ENCODE measurements around the gene LRRC47.

The LRRC47 gene

DNA sequence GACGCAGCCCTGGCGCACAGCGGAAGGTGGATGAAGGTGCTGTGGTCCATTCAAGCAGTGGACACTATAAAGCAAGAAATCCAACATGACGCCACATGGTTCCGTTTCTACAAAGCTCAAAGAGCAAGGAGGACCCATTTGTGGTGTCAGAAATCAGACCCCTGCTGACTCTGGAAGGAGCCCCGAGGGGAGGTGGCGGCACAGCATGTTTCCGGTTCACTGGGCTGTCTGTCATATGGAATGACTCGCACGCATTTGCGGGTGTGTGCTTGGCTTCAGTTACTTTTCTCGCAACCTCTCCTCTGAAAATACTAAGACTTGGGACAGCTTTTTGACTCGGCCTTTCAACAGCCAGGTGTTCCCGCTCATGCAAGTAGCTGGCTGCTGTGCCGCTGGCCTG lies 29.1 kb upstream of the LRRC47 start:
- H3K36me3 ChIP-seq (ENCODE audit: control insufficient read depth, insufficient read depth, low read length) = peaks cover 29% of the 10 kb centered on the region

DNA sequence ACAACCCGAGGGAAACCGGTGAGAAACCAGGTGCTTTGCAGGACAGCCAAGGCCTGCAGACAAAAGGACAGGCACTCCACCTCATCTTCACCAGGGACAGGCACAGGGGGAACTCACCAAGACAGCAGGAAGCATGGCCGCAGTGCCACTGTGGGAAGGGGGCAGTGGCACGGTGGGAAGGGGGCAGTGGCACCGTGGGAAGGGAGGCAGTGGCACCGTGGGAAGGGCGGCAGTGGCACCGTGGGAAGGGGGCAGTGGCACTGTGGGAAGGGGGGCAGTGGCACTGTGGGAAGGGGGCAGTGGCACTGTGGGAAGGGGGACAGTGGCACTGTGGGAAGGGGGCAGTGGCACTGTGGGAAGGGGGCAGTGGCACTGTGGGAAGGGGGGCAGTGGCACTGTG lies 28.4 kb upstream of the LRRC47 start:
- DNase-seq (ENCODE audit: extremely low read depth, insufficient read length) = no peak
- TF ChIP-seq, protein P1, sequence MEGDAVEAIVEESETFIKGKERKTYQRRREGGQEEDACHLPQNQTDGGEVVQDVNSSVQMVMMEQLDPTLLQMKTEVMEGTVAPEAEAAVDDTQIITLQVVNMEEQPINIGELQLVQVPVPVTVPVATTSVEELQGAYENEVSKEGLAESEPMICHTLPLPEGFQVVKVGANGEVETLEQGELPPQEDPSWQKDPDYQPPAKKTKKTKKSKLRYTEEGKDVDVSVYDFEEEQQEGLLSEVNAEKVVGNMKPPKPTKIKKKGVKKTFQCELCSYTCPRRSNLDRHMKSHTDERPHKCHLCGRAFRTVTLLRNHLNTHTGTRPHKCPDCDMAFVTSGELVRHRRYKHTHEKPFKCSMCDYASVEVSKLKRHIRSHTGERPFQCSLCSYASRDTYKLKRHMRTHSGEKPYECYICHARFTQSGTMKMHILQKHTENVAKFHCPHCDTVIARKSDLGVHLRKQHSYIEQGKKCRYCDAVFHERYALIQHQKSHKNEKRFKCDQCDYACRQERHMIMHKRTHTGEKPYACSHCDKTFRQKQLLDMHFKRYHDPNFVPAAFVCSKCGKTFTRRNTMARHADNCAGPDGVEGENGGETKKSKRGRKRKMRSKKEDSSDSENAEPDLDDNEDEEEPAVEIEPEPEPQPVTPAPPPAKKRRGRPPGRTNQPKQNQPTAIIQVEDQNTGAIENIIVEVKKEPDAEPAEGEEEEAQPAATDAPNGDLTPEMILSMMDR (IDR thresholded peaks at IDR 0.05; ENCODE audit: insufficient read depth, low read length, poor library complexity, severe bottlenecking) = no peak
- H3K36me3 ChIP-seq (ENCODE audit: control insufficient read depth, insufficient read depth, low read length) = peaks cover 28% of the 10 kb centered on the region
- H3K27me3 ChIP-seq (replicated peaks; ENCODE audit: control insufficient read depth, insufficient read depth, low read length) = no peaks in the 10 kb centered on the region
- H3K4me3 ChIP-seq (replicated peaks; ENCODE audit: low read depth, low read length) = no peak overlapping the region

More for the DNA sequence above, 29.1 kb upstream of the LRRC47 start:
- Histone ChIP-seq H3K27me3 (replicated peaks; ENCODE audit: control insufficient read depth, insufficient read depth, low read length) (no peaks in the 10 kb centered on the region), H3K4me3 (replicated peaks; ENCODE audit: low read depth, low read length) (no peak overlapping the region)
- DNase-seq (ENCODE audit: extremely low read depth, insufficient read length) = no peak
- TF ChIP-seq, protein P1 (IDR thresholded peaks at IDR 0.05; ENCODE audit: insufficient read depth, low read length, poor library complexity, severe bottlenecking) = no peak

DNA sequence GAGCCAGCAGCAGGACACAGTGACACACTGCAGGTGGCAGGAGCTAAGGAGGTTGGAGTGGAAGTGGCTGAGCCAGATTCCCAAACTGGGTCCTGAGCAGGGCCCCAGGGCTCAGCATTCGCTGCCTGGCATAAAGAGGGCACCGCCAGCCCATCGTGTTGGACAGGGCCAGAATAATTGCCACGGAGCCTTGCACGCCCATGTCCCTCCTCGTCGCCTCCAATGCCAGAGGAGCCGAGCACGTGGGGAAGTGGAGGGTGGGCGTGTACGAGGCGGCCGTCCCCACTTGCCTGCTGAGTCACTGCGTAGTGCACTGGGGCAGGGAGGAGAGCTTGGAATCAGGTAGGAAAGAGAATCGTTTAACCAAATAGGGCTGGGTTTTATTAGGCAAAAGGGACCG lies 26.1 kb upstream of the LRRC47 start:
- H3K4me3 ChIP-seq (replicated peaks; ENCODE audit: low read depth, low read length) = no peak overlapping the region
- no peak for DNase-seq (ENCODE audit: extremely low read depth, insufficient read length)
- H3K36me3 ChIP-seq (ENCODE audit: control insufficient read depth, insufficient read depth, low read length) = peaks cover 20% of the 10 kb centered on the region
- TF ChIP-seq, protein P1 (IDR thresholded peaks at IDR 0.05; ENCODE audit: insufficient read depth, low read length, poor library complexity, severe bottlenecking) = no peak
- H3K27me3 ChIP-seq (replicated peaks; ENCODE audit: control insufficient read depth, insufficient read depth, low read length) = no peaks in the 10 kb centered on the region

DNA sequence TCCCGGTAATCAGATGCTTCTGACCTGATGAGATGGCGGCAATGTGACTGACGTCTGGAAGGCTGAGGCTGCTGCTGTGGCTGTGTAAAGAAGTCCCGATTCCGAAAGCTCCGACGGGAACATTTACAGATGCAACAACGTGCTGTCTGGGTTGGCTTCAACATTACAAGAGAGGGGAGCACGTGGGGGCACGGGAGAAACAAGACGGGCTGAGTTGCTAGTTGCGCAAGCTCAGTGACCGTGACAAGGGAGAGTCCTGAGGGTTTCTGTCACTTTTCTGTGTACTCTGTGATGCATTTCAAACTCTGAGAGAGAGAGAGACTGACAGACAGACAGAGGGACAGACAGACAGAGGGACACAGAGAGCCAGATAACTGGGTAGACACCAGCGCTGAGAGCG lies 25.6 kb upstream of the LRRC47 start:
- Histone ChIP-seq H3K36me3 (ENCODE audit: control insufficient read depth, insufficient read depth, low read length) (peaks cover 20% of the 10 kb centered on the region), H3K4me3 (replicated peaks; ENCODE audit: low read depth, low read length) (no peak overlapping the region), H3K27me3 (replicated peaks; ENCODE audit: control insufficient read depth, insufficient read depth, low read length) (no peaks in the 10 kb centered on the region)
- no peak for DNase-seq (ENCODE audit: extremely low read depth, insufficient read length)
- TF ChIP-seq, protein P1 (IDR thresholded peaks at IDR 0.05; ENCODE audit: insufficient read depth, low read length, poor library complexity, severe bottlenecking) = no peak

DNA sequence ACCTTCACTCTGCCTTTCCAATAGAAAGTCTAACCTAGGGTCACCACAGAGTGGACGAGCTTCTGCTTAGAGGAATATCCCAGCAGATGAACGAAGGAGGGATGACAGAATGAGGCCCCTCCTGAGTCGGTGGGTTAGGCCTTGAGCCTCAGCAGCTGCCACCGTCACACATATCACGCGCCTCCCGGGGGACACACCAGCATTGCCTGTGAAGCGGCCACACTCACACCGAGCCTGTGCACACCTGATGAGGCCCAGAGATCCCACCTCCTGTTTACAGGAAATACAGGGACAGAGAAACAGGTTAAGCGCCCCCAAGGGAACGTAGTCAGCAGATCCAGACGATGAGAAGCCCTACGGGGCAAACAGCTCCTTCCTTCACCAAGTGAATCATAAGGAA lies 25.1 kb upstream of the LRRC47 start:
- TF ChIP-seq, protein P1 (IDR thresholded peaks at IDR 0.05; ENCODE audit: insufficient read depth, low read length, poor library complexity, severe bottlenecking) = no peak
- H3K36me3 ChIP-seq (ENCODE audit: control insufficient read depth, insufficient read depth, low read length) = peaks cover 20% of the 10 kb centered on the region
- no peak overlapping the region for H3K4me3 ChIP-seq (replicated peaks; ENCODE audit: low read depth, low read length)
- H3K27me3 ChIP-seq (replicated peaks; ENCODE audit: control insufficient read depth, insufficient read depth, low read length) = no peaks in the 10 kb centered on the region
- no peak for DNase-seq (ENCODE audit: extremely low read depth, insufficient read length)

DNA sequence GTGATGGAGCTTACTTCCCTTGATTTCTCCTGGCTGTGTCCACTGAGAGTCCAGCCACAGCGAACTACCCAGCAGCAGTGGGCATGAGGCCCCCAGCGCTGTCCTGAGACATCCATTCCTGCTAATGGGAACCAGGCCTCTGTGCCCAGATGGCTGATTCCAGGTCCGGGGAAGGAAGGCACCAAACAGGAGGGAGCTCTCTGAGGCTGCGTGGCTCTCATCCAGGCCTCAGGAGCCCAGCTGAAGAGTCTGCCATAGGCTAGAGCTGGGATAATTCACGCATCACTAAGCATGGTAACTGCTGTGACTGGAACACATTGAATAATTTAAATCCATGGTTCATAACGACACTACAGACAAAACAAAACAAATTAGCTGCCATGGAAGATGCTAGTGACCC lies 24.7 kb upstream of the LRRC47 start:
- TF ChIP-seq, protein P1 (IDR thresholded peaks at IDR 0.05; ENCODE audit: insufficient read depth, low read length, poor library complexity, severe bottlenecking) = no peak

More for the DNA sequence above, 24.7 kb upstream of the LRRC47 start:
- no peak for DNase-seq (ENCODE audit: extremely low read depth, insufficient read length)
- Histone ChIP-seq H3K36me3 (ENCODE audit: control insufficient read depth, insufficient read depth, low read length) (peaks cover 19% of the 10 kb centered on the region), H3K27me3 (replicated peaks; ENCODE audit: control insufficient read depth, insufficient read depth, low read length) (no peaks in the 10 kb centered on the region), H3K4me3 (replicated peaks; ENCODE audit: low read depth, low read length) (no peak overlapping the region)

Data from GM06990 (cell line).